Dermis blood vessel endothelial cell (primary cell): ENCODE measurements around the gene C5orf22. TPM values are rescaled to one million over a fixed set of nuclear protein-coding genes. Genes with fewer than 3 reads are reported as not detected.
A peak's percentile ranks its signal among the peaks of the same experiment; 100 is the strongest.
"Not testable (repeated sequence)": the region's sequence is repeated elsewhere in the genome, so short reads cannot be mapped to it uniquely, and the experiment has no call there.

Source experiments
- DNase-seq: peaks from one replicate; pipeline ENCODE4 v3.0.0; 2010
- total RNA-seq: library from RNA; depleted of rRNA; stranded (reverse); fragments of >200 nt; gene quantifications from 2 replicates; pipeline ENCODE4 v1.2.3, GENCODE V29; 2014

Gene C5orf22
- 14.6 and 23.0 TPM in 2 replicates for total RNA-seq

DNA sequence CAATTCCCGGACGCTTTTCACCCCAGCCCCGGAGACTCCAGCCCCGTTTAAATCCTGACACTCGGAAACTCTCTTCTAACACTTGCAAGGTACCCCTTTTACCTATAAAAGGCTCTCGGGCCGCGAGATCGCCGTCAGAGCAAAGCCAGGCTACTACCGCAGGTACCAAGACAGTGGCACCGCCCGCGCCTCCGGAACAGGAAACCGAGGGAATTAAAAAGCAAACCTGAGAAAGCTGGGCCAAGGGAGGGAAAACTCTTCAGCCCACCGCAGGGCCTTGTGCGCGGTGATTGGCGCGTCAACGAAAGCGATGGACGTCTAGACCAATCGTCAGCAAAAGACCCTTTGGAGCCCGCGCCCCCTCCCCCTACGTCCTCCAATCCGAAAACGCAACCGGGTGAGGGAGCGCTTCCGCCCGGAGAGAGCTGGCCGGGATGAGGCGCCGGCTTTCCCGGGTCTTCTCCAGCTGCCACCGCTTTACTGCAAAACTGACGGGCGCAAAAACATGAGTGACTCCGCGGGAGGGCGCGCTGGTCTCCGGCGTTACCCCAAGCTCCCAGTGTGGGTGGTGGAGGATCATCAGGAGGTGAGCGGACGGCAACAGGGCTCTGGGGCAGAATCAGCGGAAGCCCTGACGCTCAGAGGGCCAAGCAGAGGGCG is at the start of gene C5orf22, which contains the start of gene DROSHA:
C5orf22 (plus strand) TSS at position 414 of the 660 bp plus-strand sequence; CDS start at position 506, 92 bp downstream.
DROSHA (minus strand) TSS at position 206 of the 660 bp plus-strand sequence. CDS start 3,034 bp downstream, outside the sequence.
- DNase-seq = peak; percentile 97

DNA sequence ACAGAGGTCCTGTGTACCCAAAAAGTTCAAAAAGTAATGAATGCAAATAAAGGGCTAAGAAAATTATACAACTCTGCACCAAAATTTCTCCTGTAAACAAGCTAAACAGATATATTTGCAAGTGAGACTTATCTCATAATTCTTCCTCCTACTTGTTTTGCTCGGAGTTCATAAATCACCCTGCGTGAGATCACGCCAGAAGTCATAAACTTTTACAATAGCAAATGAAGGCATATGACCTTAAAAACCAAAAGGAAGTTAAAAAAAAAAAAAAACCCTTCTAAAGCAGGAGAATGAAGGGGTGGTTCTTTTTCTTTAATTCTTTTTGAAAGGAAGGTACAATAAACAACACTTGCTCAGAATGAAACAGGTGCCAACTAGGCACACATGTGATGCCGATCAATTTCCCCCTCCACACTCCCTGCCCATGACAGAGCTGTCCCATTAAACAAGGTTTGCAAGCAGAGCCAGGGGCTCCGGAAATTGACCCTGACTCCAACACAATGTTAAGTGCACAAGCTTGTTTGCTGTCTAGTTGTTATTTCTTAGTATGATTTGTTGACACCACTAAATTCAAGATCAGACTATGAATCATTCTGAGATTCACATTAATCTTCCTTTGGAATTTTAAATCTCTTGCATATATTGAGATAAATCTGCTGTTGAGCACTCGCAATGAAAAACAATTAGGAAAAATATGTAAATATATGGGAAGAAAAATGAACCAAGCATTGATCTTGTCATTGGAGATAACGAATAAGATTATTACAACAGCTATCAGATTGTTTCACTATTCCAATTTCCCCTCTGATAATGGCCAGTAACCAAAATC is 46.5 kb upstream of the C5orf22 start:
- DNase-seq = peak; percentile 58

DNA sequence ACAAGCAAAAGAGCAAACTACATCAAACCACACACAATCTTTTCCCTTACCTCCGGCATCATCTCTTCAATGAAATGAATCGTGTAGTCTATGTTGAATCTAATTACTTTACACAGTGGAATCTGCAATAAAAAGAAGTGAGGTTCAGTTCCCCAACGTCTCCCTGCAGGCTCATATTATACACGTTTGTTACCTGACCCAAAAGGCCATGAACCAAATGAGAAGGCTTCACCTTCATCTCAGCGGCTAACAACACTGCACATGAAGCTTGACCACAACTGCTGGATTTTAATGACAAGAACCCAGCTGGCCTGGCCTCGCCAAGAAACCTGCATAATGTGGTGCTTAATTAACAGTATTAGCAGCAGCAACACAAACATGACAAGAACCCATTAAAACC is 45.7 kb upstream of the C5orf22 start:
- DNase-seq = no peak

GRCh38 chr5:31487506-31487905 is 44.6 kb upstream of the C5orf22 start:
- no peak for DNase-seq

DNA sequence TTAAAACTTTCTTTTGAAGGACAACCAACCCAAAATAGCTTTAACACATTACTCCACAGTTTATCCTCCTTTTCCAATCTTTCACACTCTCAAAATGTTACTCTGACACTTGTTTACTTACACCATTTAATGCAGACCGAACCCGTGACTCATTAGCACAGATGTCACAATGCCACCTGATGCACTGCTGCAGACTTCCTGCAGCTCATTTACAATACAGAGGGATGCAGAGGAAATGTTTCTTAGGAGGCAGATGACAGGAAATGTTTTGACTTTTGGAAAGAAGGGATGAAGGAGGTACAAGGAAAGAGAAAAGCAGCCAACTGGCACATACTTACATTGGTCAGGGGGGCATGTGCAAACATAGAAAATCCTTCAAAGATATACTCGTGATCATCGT is 39.2 kb upstream of the C5orf22 start:
- DNase-seq = peak; percentile 83

- DNase-seq = no peak
Observed at GRCh38 chr5:31495336-31495735, 36.8 kb upstream of the C5orf22 start.

DNA sequence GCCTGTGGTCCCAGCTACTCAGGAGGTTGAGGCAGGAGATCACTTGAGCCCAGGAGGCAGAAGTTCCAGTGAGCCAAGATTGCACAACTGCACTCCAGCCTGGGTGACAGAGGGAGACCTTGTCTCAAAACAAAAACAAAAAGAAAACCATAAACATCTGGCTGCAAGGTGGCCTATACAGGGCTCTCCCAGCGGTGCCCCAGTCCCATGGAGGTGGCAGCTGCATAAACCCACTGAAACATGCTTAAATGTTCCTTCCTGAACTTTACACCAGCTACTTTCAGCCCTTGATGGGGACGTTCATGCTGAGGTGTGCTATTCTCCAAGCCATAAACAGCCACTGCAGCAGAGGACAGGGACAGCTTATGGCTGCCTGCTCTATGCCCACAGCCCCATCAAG is 35.8 kb upstream of the C5orf22 start:
- DNase-seq = no peak

- DNase-seq = no peak
Observed at GRCh38 chr5:31496891-31497290, 35.2 kb upstream of the C5orf22 start.

GRCh38 chr5:31500256-31500655 is 31.8 kb upstream of the C5orf22 start:
- no peak for DNase-seq

GRCh38 chr5:31502506-31502905 is 29.6 kb upstream of the C5orf22 start:
- DNase-seq = no peak

DNA sequence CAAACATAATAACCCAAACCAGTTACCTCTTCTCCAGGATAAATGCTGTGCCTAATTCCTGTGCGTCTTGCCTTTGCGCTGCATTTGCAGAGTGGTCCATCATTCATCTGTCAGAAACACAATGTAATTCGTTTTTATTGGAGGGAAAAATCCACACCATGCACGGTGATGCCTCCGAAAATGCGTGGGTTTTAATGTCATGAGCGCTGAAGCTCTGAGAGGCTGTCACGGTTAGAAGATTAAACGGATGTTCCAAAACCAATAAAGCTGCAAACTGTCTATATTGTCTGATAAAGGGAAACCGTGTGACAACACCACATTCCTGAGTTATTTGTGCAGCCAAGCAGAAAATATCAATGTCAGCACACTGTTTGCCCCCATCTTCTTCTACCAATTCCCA is 27.6 kb upstream of the C5orf22 start:
- no peak for DNase-seq

- DNase-seq = no peak
Observed at GRCh38 chr5:31511305-31511704, 20.8 kb upstream of the C5orf22 start.

DNA sequence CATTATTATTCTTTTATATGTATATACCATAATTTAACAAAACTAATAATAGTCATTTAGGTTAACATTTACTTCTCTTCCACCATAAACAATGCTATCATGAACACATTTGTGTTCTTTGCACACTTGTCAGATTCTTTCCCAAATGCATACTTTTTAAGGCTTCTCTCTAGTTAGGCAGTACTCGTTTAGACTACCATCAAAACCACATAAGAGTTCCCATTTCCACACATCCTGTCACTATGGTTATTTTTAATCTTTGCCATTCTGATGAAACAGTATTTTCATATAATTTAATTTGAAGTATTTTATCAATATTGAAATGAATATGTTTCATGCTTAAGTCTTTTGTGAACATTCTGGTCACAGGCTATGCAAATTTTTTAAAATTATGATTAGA is 15.3 kb upstream of the C5orf22 start:
- DNase-seq = no peak

DNA sequence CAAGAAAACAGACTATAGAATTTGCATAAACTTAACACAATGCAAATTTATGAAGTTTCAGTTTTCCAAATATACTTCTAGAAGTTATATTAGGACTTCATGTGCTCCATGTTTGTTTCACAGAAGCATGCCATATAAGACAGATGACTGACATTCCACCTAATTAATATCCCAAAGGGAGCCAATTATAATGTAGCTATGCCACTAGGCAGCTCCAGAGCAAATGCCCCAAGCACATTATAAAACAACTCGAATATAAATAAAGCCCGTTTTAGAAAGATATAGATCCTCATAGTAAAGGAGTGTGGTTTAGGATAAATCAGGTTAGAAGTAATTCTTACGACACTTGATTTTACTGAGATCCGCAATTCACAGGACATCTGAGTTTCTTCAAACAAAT is 9.1 kb upstream of the C5orf22 start:
- DNase-seq = no peak

DNA sequence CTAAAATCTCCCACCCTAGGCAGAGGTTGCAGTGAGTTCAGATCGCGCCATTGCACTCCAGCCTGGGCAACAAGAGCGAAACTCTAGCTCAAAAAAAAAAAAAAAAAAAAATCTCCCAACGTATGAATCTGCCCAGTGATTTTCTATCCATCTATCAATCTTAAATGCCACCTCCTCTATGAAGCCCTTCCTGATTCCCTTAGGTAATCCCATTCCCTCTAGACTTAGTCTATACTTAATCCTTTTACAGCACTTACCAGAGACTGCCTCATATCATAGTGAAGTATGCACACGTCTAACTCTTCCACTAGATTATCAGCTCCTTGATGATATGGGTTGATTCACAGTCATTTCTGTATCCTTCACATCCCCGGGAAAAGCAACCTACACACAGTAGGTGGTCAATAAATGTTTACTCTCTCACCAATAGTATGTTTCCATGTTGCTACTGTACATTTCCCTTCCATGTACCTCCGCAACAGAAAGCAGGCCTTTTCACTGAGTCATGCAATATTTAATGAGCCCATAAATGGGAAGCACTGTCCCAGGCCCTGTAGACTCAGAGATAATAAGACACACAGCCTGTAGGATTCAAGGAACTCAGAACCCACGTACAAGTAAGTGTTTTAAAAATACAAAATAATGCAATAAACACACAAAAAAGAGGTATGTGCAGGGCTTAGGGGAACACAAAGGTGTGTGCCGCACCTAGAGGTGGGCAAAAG is 1.4 kb upstream of the C5orf22 start:
- DNase-seq = no peak

GRCh38 chr5:31531543-31531887 is 586 bp upstream of the C5orf22 start:
- peak; percentile 48 for DNase-seq

GRCh38 chr5:31534527-31535046 is 2.5 kb downstream of the C5orf22 start:
- no peak for DNase-seq

GRCh38 chr5:31536873-31537272 is 4.8 kb downstream of the C5orf22 start:
- DNase-seq = no peak

DNA sequence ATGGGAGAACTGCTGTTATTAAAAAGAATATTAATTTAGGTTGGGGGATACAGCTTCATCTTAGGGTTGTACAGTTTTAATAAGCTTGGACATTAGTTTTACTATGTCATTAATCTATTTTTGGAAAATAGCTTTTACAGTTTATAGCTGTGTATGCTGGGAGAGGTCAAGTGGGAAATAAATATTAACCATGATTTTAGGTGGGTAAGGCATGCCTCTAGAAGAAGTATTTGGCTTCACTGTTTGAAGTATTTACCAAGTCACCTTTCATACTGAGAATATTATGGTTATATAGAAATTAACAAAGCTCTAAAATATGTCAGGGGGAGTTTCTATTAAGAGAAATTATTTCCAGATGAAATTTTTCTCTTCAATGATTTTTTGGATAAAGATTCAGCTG is 5.2 kb downstream of the C5orf22 start:
- DNase-seq = no peak

DNA sequence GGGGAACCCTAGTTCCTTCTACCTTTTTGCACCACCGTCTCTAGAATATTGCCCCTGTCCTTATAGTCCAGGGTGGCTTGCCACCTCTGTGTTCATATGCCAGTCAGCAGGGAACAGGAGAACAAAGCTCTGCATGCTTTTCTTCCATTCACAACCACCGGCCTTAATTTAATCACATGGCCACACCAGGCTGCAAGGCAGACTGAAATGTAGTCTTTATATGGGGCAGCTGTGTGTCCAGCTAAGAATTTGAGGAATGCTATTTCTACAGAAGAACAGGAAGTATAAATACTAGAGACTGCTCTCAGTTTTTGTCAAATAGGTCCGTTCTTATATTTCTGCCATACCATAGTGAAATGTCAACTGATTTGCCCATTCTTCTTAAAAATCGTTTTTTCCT is 5.8 kb downstream of the C5orf22 start:
- peak; percentile 34 for DNase-seq

- not testable (repeated sequence) for DNase-seq
Observed at GRCh38 chr5:31549114-31549513, 17.0 kb downstream of the C5orf22 start.

GRCh38 chr5:31551878-31552277 is 19.8 kb downstream of the C5orf22 start:
- no peak for DNase-seq

DNA sequence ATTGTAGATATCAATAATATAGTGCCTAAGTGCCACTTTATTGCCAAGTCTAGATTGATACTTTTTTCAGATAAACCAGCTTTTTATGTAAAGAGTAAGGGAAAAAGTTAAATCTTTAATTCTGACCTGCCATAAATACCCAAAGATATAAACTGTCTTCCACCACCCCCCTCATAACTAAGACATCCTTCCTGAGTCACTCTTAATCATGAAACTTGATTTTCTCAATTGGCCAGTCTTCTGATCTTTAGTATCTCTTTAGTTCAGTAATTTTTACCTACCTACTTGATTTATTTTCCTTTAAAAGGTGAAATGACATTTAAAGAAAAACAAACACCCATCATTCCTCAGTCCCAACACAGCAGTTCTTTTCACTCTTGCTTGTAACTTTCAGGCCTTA is 21.8 kb downstream of the C5orf22 start:
- no peak for DNase-seq
